Measurements from ENCODE around the gene PGLYRP4.

PGLYRP4 gene

DNA sequence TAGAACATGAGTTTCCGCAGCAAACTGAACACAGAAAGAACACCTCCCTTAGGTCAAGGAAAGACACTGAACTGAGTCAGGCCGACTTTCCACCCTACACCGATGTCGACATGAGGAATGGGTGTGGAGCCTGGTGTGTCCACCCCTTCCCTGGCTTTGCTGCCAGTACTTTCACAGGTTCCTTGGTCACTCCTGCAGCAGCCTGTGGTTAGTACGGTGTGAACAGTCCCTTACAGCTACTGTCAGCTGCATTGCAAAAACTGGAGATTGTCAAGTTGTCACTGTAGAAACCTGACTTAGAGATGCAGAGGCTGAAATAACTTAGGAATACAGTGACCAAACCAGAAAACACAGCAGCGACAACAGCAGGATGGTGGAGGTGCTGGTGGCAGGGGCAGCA, 43.0 kb downstream of the PGLYRP4 start:
- H3K4me3 ChIP-seq (ENCODE audit: low read length): no peak overlapping the region
- TF ChIP-seq, protein P1, sequence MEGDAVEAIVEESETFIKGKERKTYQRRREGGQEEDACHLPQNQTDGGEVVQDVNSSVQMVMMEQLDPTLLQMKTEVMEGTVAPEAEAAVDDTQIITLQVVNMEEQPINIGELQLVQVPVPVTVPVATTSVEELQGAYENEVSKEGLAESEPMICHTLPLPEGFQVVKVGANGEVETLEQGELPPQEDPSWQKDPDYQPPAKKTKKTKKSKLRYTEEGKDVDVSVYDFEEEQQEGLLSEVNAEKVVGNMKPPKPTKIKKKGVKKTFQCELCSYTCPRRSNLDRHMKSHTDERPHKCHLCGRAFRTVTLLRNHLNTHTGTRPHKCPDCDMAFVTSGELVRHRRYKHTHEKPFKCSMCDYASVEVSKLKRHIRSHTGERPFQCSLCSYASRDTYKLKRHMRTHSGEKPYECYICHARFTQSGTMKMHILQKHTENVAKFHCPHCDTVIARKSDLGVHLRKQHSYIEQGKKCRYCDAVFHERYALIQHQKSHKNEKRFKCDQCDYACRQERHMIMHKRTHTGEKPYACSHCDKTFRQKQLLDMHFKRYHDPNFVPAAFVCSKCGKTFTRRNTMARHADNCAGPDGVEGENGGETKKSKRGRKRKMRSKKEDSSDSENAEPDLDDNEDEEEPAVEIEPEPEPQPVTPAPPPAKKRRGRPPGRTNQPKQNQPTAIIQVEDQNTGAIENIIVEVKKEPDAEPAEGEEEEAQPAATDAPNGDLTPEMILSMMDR (conservative IDR thresholded peaks at IDR 0.05; ENCODE audit: low read depth, low read length): no peak
- DNase-seq (ENCODE audit: low read depth): no peak

DNA sequence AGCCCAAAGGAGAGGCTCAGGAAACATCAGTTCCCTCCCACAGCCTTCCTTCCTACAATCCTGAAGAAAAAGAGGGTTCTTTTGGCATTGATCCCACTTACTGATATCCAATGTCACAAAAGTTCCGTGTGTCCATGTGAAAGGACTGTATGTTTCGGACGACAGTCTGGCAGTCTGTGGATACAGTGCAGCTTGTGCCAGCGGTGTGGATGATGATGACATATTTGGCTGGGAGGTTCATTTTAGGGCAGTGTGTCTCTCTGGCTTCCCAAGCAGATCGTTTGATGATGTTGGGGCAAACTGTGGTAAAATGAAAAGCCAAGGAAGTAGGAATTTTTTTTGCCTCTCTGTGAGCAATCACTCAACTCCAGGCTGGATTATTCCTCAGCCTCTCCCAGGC, 46.3 kb downstream of the PGLYRP4 start:
- H3K4me3 ChIP-seq (ENCODE audit: low read length): no peak overlapping the region
- DNase-seq (ENCODE audit: low read depth): no peak
- TF ChIP-seq, protein P1 (conservative IDR thresholded peaks at IDR 0.05; ENCODE audit: low read depth, low read length): no peak

GRCh38 chr1:153293851-153294250, 54.8 kb downstream of the PGLYRP4 start:
- DNase-seq (ENCODE audit: low read depth): no peak

DNA sequence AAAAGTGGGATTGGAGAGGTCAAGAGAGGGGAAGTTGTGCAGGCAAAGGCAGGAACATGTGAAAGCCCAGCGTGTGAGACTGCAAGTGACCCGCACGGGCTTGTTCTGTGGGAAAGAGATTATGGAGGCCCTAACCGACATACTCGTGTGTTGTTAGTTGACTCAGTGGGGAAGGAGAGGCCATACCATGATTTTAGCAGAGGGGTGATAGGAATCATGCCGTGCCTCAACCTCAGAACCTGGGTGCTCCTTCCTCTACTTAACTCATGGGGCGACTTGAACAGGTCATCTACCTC, 55.2 kb downstream of the PGLYRP4 start:
- DNase-seq (ENCODE audit: low read depth): no peak
- TF ChIP-seq, protein P1 (conservative IDR thresholded peaks at IDR 0.05; ENCODE audit: low read depth, low read length): no peak
- H3K4me3 ChIP-seq (ENCODE audit: low read length): no peak overlapping the region

More at GRCh38 chr1:153293851-153294250, 54.8 kb downstream of the PGLYRP4 start:
- no peak overlapping the region for H3K4me3 ChIP-seq (ENCODE audit: low read length)
- TF ChIP-seq, protein P1 (conservative IDR thresholded peaks at IDR 0.05; ENCODE audit: low read depth, low read length): no peak

DNA sequence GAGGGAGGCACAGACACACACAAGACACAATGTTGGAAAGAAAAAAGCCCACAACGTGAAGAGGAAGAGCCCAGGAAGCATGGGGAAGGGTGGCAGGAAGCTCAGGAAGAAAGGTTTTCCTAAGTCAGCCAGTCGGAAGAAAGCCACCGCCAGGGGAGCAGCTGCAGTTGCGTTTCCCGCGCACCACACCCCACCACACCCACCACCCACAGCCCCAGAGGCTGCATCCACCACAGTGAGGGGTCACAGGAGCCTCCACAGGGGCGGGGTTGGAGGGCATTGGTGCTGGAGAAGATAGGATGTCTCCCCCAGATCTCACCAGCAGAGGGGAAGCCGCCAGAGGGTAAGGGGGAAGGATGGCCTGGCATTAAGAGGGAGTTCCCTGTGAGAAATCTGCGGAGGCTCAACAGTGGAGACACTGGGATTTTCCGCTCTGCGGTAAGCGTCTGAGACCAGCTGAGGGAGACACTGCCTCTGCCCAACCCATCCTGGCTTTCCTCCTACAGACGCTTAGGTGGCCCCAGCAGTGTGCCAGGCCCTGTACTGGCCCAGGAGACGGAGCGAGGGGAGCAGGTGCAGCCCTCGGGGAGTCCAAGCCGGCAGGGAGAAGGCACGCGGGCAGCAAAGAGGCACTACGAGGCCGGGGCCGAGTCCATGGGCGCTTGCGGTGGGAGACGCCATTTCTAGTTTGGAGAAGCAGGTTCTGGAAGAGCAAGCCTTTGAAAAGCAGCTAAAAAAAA, 55.7 kb downstream of the PGLYRP4 start:
- no peak overlapping the region for H3K4me3 ChIP-seq (ENCODE audit: low read length)
- TF ChIP-seq, protein P1 (conservative IDR thresholded peaks at IDR 0.05; ENCODE audit: low read depth, low read length): no peak
- no peak for DNase-seq (ENCODE audit: low read depth)

GRCh38 chr1:153292185-153292584, 56.5 kb downstream of the PGLYRP4 start:
- TF ChIP-seq, protein P1 (conservative IDR thresholded peaks at IDR 0.05; ENCODE audit: low read depth, low read length): no peak
- no peak overlapping the region for H3K4me3 ChIP-seq (ENCODE audit: low read length)
- no peak for DNase-seq (ENCODE audit: low read depth)

DNA sequence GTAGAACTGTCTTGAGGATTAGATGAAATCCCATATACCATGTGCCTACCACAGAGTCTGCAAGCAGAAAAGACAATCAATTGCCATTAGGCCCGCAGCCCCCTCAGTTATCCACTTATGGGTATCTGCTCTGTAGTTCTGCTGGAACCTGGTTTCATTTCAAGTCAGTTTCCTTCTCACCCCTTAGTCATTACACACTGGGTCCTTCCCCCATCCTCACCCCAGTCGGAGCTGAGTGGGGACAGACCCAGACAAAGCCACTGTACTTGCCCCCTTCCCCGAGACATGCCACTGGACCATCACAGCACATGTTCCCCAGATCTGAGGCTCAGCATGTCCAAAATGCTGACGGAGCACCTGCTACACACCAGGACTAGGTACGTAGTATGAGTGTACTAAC, 57.1 kb downstream of the PGLYRP4 start:
- TF ChIP-seq, protein P1 (conservative IDR thresholded peaks at IDR 0.05; ENCODE audit: low read depth, low read length): no peak
- no peak overlapping the region for H3K4me3 ChIP-seq (ENCODE audit: low read length)
- no peak for DNase-seq (ENCODE audit: low read depth)
